Esophagus squamous epithelium (tissue), 5 donors: ENCODE measurements around the gene LHX1. TPM values are rescaled to one million over a fixed set of nuclear protein-coding genes. Genes with fewer than 3 reads are reported as not detected.

ENCODE experiments used
- DNase-seq: peaks from one replicate; lab custom pipeline; 2025; lab: John Stamatoyannopoulos, UW
- H3K27ac ChIP-seq, 4 donors: fragments of 200-600 bp; sonication (generic); one replicate each; pipeline ENCODE4 v1.5.1; 2016 to 2019; ENCODE audit warnings: mild to moderate bottlenecking in 1 of 4
- H3K27me3 ChIP-seq, 4 donors: fragments of 200-600 bp; sonication (generic); 1 replicate in 3 of 4; 2 replicates in 1 of 4; pipeline versions ENCODE4 v1.5.1 to v1.6.0; 2017 to 2021; ENCODE audit warnings: antibody characterized with exemption in 1 of 4
- H3K36me3 ChIP-seq, 3 donors: fragments of 200-600 bp; sonication (generic); one replicate each; pipeline ENCODE4 v1.5.1; 2016 to 2019
- H3K4me1 ChIP-seq, 3 donors: fragments of 200-600 bp; sonication (generic); one replicate each; pipeline ENCODE4 v1.5.1; 2017 to 2019
- H3K4me3 ChIP-seq, 4 donors: fragments of 200-600 bp; sonication (generic); 1 replicate in 3 of 4; 2 replicates in 1 of 4; pipeline ENCODE4 v1.5.1; 2016 to 2019; ENCODE audit warnings: mild to moderate bottlenecking in 2 of 4, moderate library complexity in 1 of 4
- H3K9me3 ChIP-seq, 3 donors: fragments of 200-600 bp; sonication (generic); one replicate each; pipeline ENCODE4 v1.5.1; 2016 to 2019
- CTCF ChIP-seq, 6 experiments: fragments of 450-650 bp in 4 of 6; fragments of 200-600 bp in 2 of 6; sonication (generic) in 2 of 6; IDR thresholded peaks; one replicate each; pipeline ENCODE4 v1.5.1; 2016 to 2019; ENCODE audit warnings: antibody characterized with exemption in 6 of 6, mild to moderate bottlenecking in 4 of 6, moderate library complexity in 4 of 6
- POLR2A ChIP-seq, 4 donors: fragments of 450-650 bp; IDR thresholded peaks; one replicate each; pipeline ENCODE4 v1.6.1; 2017; ENCODE audit warnings: antibody characterized with exemption in 4 of 4, mild to moderate bottlenecking in 4 of 4, moderate library complexity in 3 of 4
- WGBS, 2 donors: methylation state at CpG; one replicate each; pipeline ENCODE4 v1.1.5; 2018; 5-methylcytosine and 5-hydroxymethylcytosine counted together
- intact Hi-C: fragments of 100-400 bp; cut with DNase I; formaldehyde crosslinking; loops from one replicate; pipeline ENCODE4 v1.15.0; 2022
- total RNA-seq, 4 donors: library from RNA; depleted of rRNA; stranded (reverse); fragments of >200 nt; gene quantifications; one replicate each; pipeline ENCODE4 v1.1.0, GENCODE V29; 2016
- donor health status: DM: yes; HTN: yes; CAD: no.

Gene LHX1
- total RNA-seq, 4 donors from 2014 or later = not detected

DNA sequence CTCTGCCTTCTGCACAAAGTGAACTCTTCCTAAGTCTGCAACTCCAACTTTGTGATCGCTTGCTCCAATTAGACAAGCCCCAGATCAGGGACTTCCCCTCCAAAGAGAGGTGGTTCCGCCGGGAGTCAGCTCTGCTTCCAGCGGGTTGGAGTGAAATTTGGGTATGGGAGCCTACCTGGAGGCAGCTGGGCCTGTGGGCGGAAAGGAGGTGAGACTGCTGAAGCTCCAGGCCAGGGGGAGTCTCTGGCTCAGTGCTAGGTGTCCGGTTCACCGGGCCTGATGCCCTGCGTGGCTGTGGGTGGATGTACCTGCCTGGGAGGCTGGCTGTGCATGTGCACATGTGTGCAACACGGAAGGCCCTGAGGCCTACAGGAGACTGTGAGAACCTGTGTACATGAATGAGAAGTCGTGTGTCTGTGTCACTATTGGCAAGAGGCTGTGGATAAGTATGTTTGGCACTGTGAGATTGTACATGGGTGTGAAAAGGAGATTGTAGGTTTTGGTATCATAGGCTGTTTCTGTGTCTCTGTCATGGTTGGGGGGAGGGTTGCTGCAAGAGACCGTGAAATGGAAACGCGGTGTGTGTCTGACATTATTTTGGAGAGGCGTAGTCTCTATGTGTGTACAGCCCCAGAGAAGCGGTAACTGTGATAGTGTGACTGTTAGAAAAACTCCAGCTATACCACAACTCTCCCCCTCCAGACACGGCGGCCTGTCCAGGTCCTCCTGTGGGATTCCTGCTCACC lies 4.2 kb downstream of the LHX1 start:
- Histone ChIP-seq H3K27me3 (peaks cover 72 to 100% (median 91%) of the 10 kb centered on the region in 4 donors), H3K27ac (no peak overlapping the region), H3K36me3 (no peaks in the 10 kb centered on the region), H3K9me3 (no peaks in the 10 kb centered on the region), H3K4me1 (peaks cover 35 to 62% (median 40%) of the 10 kb centered on the region in 3 donors), H3K4me3 (no peak overlapping the region)
- no peak for TF ChIP-seq CTCF (IDR thresholded peaks at IDR 0.05)
- TF ChIP-seq POLR2A (IDR thresholded peaks at IDR 0.05) = no peak
- DNase-seq = no peak
- 21 to 30% methylated on average over 9 to 10 of the region's 17 CpGs for WGBS, 2 donors
- intact Hi-C loops = no loop called here

DNA sequence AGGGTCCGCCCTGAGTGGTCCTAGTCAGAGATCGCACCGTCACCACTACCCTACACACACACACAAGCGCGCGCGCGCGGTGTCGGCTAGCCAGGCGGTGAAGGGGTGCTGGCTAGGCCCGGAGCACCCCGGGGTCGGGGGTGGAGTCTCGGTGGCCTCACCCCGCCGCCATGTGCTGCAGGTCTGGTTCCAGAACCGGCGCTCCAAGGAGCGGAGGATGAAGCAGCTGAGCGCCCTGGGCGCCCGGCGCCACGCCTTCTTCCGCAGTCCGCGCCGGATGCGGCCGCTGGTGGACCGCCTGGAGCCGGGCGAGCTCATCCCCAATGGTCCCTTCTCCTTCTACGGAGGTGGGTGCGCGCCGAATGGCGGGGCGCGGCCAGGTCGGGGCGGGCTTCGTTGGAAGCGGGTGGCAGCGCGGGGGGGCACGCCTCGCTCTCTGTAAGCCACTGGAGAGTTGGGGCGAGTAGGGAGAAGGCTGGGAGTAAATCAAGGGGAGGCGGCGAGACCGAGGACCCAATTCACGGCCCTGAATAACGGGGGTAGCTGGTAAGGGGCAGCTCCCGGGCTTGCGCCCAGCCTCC lies 4.8 kb downstream of the LHX1 start:
- H3K4me1 ChIP-seq = peaks cover 28 to 55% (median 33%) of the 10 kb centered on the region in 3 donors
- peak overlapping the region in 2 of 4 donors; percentile 18 to 41 for H3K4me3 ChIP-seq
- H3K9me3 ChIP-seq = no peaks in the 10 kb centered on the region
- TF ChIP-seq POLR2A (IDR thresholded peaks at IDR 0.05) (no peak), CTCF (IDR thresholded peaks at IDR 0.05) (no peak)
- no peak for DNase-seq
- 5 to 8% methylated on average over 4 to 19 of the region's 57 CpGs for WGBS, 2 donors
- no peak overlapping the region for H3K27ac ChIP-seq
- H3K27me3 ChIP-seq = peaks cover 72 to 100% (median 92%) of the 10 kb centered on the region in 4 donors
- H3K36me3 ChIP-seq = no peaks in the 10 kb centered on the region
- intact Hi-C loops = no loop called here

- intact Hi-C loops = no loop called here
- WGBS, 2 donors = 10 to 20% methylated on average over 3 to 9 of the region's 59 CpGs
- H3K4me1 ChIP-seq = peaks cover 23 to 52% (median 27%) of the 10 kb centered on the region in 3 donors
- peak overlapping the region in 2 of 4 donors; percentile 18 to 41 for H3K4me3 ChIP-seq
- H3K27ac ChIP-seq = no peak overlapping the region
- no peaks in the 10 kb centered on the region for H3K9me3 ChIP-seq
- DNase-seq = no peak
- H3K36me3 ChIP-seq = no peaks in the 10 kb centered on the region
- no peak for TF ChIP-seq CTCF (IDR thresholded peaks at IDR 0.05)
- TF ChIP-seq POLR2A (IDR thresholded peaks at IDR 0.05) = no peak
- H3K27me3 ChIP-seq = peaks cover 67 to 100% (median 88%) of the 10 kb centered on the region in 4 donors
Measured at GRCh38 chr17:36942631-36943125, 5.4 kb downstream of the LHX1 start.

DNA sequence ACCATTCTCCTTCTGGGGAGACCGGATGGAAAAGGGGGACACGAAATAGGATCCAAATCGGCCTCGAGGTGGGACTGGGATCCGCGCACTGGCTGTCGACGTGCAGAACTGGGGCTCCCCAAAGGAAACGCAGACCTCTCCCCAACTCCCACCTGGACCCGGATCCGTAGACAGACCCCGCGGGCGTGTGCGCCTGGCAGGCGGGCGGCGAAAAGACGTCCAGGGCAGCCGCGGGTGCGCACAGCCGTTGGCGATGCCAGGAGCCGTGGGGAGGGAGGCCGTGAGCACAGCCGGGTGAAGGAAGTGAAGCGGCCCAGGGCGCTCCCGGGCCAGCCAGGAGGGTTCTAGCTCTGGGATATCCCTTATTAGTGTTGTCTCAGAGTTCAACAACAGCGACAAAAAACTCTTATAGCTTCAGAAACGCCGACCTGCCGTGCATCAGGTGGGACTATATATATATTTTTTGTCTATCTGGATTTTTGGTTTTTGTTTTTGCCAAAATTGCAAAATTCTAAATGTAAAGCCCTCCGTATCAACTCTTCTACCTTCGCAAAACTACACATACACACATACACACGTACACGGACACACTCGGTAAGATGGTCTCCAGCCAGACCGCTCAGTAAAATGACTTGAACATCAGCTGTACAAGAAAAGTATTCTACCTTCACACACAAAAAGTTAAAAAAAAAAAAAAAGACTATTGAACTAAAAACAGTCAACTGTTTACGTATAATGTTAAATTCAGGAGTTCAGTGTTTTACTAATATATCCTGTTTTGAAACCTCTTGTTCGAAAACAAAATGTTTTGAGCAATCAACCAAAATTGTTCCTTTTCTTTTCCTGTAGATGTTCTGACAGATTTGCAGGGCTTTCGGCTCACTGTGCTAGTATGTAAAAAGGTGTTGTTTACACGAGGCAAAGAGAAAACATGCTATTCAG lies 6.2 kb downstream of the LHX1 start:
- Histone ChIP-seq H3K4me3 (no peak overlapping the region), H3K9me3 (no peaks in the 10 kb centered on the region), H3K36me3 (no peaks in the 10 kb centered on the region), H3K27ac (no peak overlapping the region), H3K27me3 (peaks cover 59 to 96% (median 80%) of the 10 kb centered on the region in 4 donors), H3K4me1 (peaks cover 14 to 52% (median 24%) of the 10 kb centered on the region in 3 donors)
- intact Hi-C loops = no loop called here
- no peak for TF ChIP-seq CTCF (IDR thresholded peaks at IDR 0.05)
- TF ChIP-seq POLR2A (IDR thresholded peaks at IDR 0.05) = no peak
- 25% methylated on average over 23 to 37 of the region's 44 CpGs for WGBS, 2 donors
- no peak for DNase-seq
